K562 (cell line): ENCODE results near the gene REX1BD. TPM values are rescaled to one million over a fixed set of nuclear protein-coding genes. Genes with fewer than 3 reads are reported as not detected.
A peak's percentile ranks its signal among the peaks of the same experiment; 100 is the strongest.

Source experiments
- AFF1 ChIP-seq, 2 experiments: fragments of 450-650 bp; IDR thresholded peaks; 2 replicates each; pipeline ENCODE4 v1.6.1; 2018; ENCODE audit warnings: mild to moderate bottlenecking in 2 of 2, low read depth in 1 of 2; ENCODE audit not compliant: partially characterized antibody in 2 of 2
- CBFB ChIP-seq: sonication (generic); formaldehyde crosslinking; IDR thresholded peaks from 2 replicates; pipeline ENCODE4 v1.4.0; 2020; ENCODE audit warnings: mild to moderate bottlenecking, missing genetic modification reagents
- CHAMP1 ChIP-seq: fragments of 450-650 bp; IDR thresholded peaks from 2 replicates; pipeline ENCODE4 v1.6.1; 2016; ENCODE audit warnings: mild to moderate bottlenecking
- EWSR1 ChIP-seq: fragments of 450-650 bp; IDR thresholded peaks from 2 replicates; pipeline ENCODE4 v1.6.1; 2018; ENCODE audit warnings: borderline replicate concordance, mild to moderate bottlenecking, low read depth, moderate library complexity; ENCODE audit not compliant: partially characterized antibody
- HCFC1 ChIP-seq: IDR thresholded peaks from 2 replicates; pipeline ENCODE4 v1.6.1; 2012; ENCODE audit warnings: low read depth, low read length, improper control_type of control experiment
- HDAC8 ChIP-seq: fragments of 450-650 bp; IDR thresholded peaks from 2 replicates; pipeline ENCODE4 v1.6.1; 2016; ENCODE audit warnings: mild to moderate bottlenecking, missing genetic modification characterization, moderate library complexity, missing compliant biosample characterization
- MAX ChIP-seq: sonication (generic); formaldehyde crosslinking; IDR thresholded peaks from 2 replicates; pipeline ENCODE4 v1.9.0; 2022; ENCODE audit warnings: mild to moderate bottlenecking, missing genetic modification reagents
- MEIS2 ChIP-seq: fragments of 450-650 bp; IDR thresholded peaks from 2 replicates; pipeline ENCODE4 v1.6.1; 2014; ENCODE audit warnings: mild to moderate bottlenecking; ENCODE audit not compliant: partially characterized antibody
- MTA1 ChIP-seq: fragments of 450-650 bp; IDR thresholded peaks from 2 replicates; pipeline ENCODE4 v1.6.1; 2017; ENCODE audit warnings: borderline replicate concordance
- MTA3 ChIP-seq: fragments of 450-650 bp; formaldehyde crosslinking; IDR thresholded peaks from 2 replicates; pipeline ENCODE4 v1.6.1; 2017; ENCODE audit warnings: mild to moderate bottlenecking, borderline replicate concordance
- NEUROD1 ChIP-seq: fragments of 150-350 bp; IDR thresholded peaks from 2 replicates; pipeline ENCODE4 v1.6.1; 2014; ENCODE audit warnings: borderline replicate concordance, low read length, low read depth; ENCODE audit not compliant: partially characterized antibody
- PHB2 ChIP-seq: fragments of 450-650 bp; IDR thresholded peaks from 2 replicates; pipeline ENCODE4 v1.6.1; 2017; ENCODE audit warnings: low read depth
- POLR2G ChIP-seq: fragments of 200-400 bp; formaldehyde crosslinking; IDR thresholded peaks from 2 replicates; pipeline ENCODE4 v1.6.1; 2017; ENCODE audit warnings: low read depth, mild to moderate bottlenecking, antibody characterized with exemption, low read length, moderate library complexity
- SMAD4 ChIP-seq: fragments of 250-450 bp; sonication (Bioruptor Pico); conservative IDR thresholded peaks from 2 replicates; pipeline ENCODE4 v1.8.0; 2021; ENCODE audit warnings: inconsistent platforms, mild to moderate bottlenecking, moderate library complexity
- SREBF2 ChIP-seq: sonication (generic); formaldehyde crosslinking; IDR thresholded peaks from 2 replicates; pipeline ENCODE4 v1.4.0; 2020; ENCODE audit warnings: mild to moderate bottlenecking, missing genetic modification reagents
- TEAD1 ChIP-seq, 2 experiments: fragments of 450-650 bp in 1 of 2; sonication (generic) in 1 of 2; formaldehyde crosslinking; IDR thresholded peaks; 2 replicates each; pipeline versions ENCODE4 v1.4.0 to v1.8.0; 2020 to 2022; ENCODE audit warnings: mild to moderate bottlenecking in 2 of 2, missing genetic modification reagents in 1 of 2
- TRIM28 ChIP-seq: fragments of 450-650 bp; IDR thresholded peaks from 2 replicates; pipeline ENCODE4 v1.6.1; 2017
- ZBTB7A ChIP-seq: IDR thresholded peaks from 2 replicates; pipeline ENCODE4 v1.6.1; 2011; ENCODE audit warnings: low read depth, mild to moderate bottlenecking, low read length, moderate library complexity, borderline replicate concordance; ENCODE audit not compliant: control insufficient read depth
- ZNF354B ChIP-seq: fragments of 250-450 bp; sonication (Bioruptor Pico); IDR thresholded peaks from 2 replicates; pipeline ENCODE4 v1.4.0; 2020
- ZNF431 ChIP-seq: sonication (generic); formaldehyde crosslinking; IDR thresholded peaks from 2 replicates; pipeline ENCODE4 v1.8.0; 2022; ENCODE audit warnings: mild to moderate bottlenecking, missing genetic modification reagents
- ZNF764 ChIP-seq: fragments of 250-450 bp; sonication (Bioruptor Pico); IDR thresholded peaks from 2 replicates; pipeline ENCODE4 v1.4.0; 2020; ENCODE audit warnings: low read depth, mild to moderate bottlenecking, moderate library complexity
- ZNF785 ChIP-seq: fragments of 250-450 bp; sonication (Bioruptor Pico); IDR thresholded peaks from 2 replicates; pipeline ENCODE4 v1.4.0; 2020; ENCODE audit warnings: mild to moderate bottlenecking
- polyA plus RNA-seq, 8 experiments: library from polyadenylated mRNA; depleted of rRNA in 4 of 8; stranded (reverse) in 5 of 8; unstranded in 3 of 8; fragments of >200 nt; fragmentation: Nextera tagmentation in 2 of 8; fragmentation: Illumina TruSeq in 1 of 8; extraction: Ambion mirVana in 2 of 8; extraction: Trizol in 1 of 8; gene quantifications; 2 replicates each; pipeline versions ENCODE4 v1.2.1 to v1.2.3, GENCODE V29; 2011 to 2014; ENCODE audit warnings: inconsistent platforms in 1 of 8, missing spikeins in 1 of 8
- total RNA-seq, 7 experiments: library from RNA; depleted of rRNA in 6 of 7; stranded (reverse); fragments of >200 nt in 6 of 7; fragmentation: Illumina TruSeq in 2 of 7; extraction: Trizol in 2 of 7; gene quantifications; 2 replicates each; pipeline versions ENCODE4 v1.2.1 to v1.2.3, GENCODE V29; 2011 to 2021; ENCODE audit warnings: low replicate concordance in 1 of 7

The REX1BD gene
- total and polyA plus RNA-seq, 9 of the 15 experiments (the other 6 are each of a cell fraction or from before 2014, with no cell fraction given) = 1.9 to 136 (median 13.8) TPM

GRCh38 chr19:18557411-18558201, 31.0 kb upstream of the REX1BD start, which contains the start of gene KXD1 (continued):
- peak; percentile 65 for TF ChIP-seq MEIS2
- peak; percentile 95 for TF ChIP-seq POLR2G
- TF ChIP-seq HCFC1 = peak; percentile 46; the same call in 1 of the 2 replicates
- no peak for TF ChIP-seq NEUROD1
- no peak for TF ChIP-seq ZNF354B (CRISPR knock-in tag)
- 0 out of 2 replicates have a peak, but pooled peaks have one; percentile 24 for TF ChIP-seq ZNF431 (CRISPR knock-in tag)
- TF ChIP-seq ZNF785 (CRISPR knock-in tag) = no peak
- 0 out of 2 replicates have a peak, but pooled peaks have one; percentile 47 for TF ChIP-seq SMAD4 (CRISPR knock-in tag)
- no peak for TF ChIP-seq EWSR1
- no peak for TF ChIP-seq SREBF2 (CRISPR knock-in tag)
- TF ChIP-seq MAX (CRISPR knock-in tag) = peak; percentile 83
- TF ChIP-seq TEAD1 (CRISPR knock-in tag; IDR thresholded peaks at IDR 0.05) = 0 out of 4 replicates have a peak, but pooled peaks of 1 of the 2 experiments have one; percentile 20
- TF ChIP-seq TRIM28 = peak; percentile 58; the same call in 1 of the 2 replicates
- TF ChIP-seq CHAMP1 = no peak; the same call in 1 of the 2 replicates
- TF ChIP-seq MTA1 = peak; percentile 93
- TF ChIP-seq HDAC8 (tag) = no peak
- no peak for TF ChIP-seq PHB2
- TF ChIP-seq CBFB = no peak
- TF ChIP-seq MTA3 = peak; percentile 93
- TF ChIP-seq ZBTB7A = peak; percentile 43; the same call in 1 of the 2 replicates
- no peak for TF ChIP-seq ZNF764 (CRISPR knock-in tag)
- peak in 1 of 2 experiments; percentile 37 for TF ChIP-seq AFF1 (IDR thresholded peaks at IDR 0.05; ENCODE audit: low read depth in 1 of 2, partially characterized antibody in 2 of 2)
